Heart left ventricle (tissue), 13 donors: ENCODE measurements around the gene UPK3A.

Experiments
- CTCF ChIP-seq, 12 donors: fragments of 200-600 bp; sonication (generic) in 4 of 12; IDR thresholded peaks; one replicate each; pipeline versions ENCODE4 v1.5.0 to v1.8.0; 2018 to 2022; ENCODE audit warnings: antibody characterized with exemption in 12 of 12, mild to moderate bottlenecking in 5 of 12
- POLR2A ChIP-seq, 2 donors: fragments of 450-650 bp; IDR thresholded peaks; one replicate each; pipeline ENCODE4 v1.6.1; 2017; ENCODE audit warnings: antibody characterized with exemption in 2 of 2, mild to moderate bottlenecking in 2 of 2, moderate library complexity in 2 of 2
- donor health status: ischemic (EF 13 %, LVEDD 7.1; RV severe dilation, severe dysfunction).
- donor health status: DM: no; HTN: yes; CAD: no.
- donor health status: DM: no; HTN: no; CAD: no.
- donor health status: ischemic (EF 25% LVEDD 6.9; RV normal size, moderate dysfunction).
- donor health status: ischemic (EF 25% LVEDD 5.7; RV mildly dilated, moderate dysfunction).
- donor health status: ischemic (EF 35%, LVEDD 5.7; RV mildly dilated, moderate dysfunction).
- donor health status: nonischemic (EF 11% LVEDD 7.7; RV severe dilation, severe dysfunction).
- donor health status: DM: yes; HTN: yes; CAD: no.
- donor health status: PGD.
- donor health status: ischemic (EF 29% LVEDD 5.4; RV normal size, mild dysfunction).
- donor health status: nonischemic (EF 23%, LVEDD 6.1; RV moderate dilation, normal function).

DNA sequence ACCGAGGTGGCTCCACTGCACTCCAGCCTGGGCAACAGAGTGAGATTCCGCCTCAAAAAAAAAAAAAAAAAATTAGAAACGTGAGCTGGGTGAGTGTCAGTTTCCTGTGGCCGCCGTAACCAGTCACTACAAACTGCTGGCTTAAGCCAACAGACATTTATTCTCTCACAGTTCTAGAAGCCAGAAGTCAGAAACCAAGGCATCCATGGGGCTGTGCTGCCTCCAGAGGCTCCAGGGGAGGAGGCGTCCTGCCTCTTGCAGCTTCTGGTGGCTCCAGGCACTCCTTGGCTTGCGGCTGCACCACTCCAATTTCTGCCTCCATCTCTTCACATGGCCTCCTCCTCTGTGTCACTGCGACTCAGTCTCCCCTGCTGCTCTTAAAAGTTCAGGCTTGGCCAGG, 32.9 kb upstream of the UPK3A start:
- no peak for TF ChIP-seq POLR2A (IDR thresholded peaks at IDR 0.05)
- no peak for TF ChIP-seq CTCF (IDR thresholded peaks at IDR 0.05)
